Tibial nerve (tissue), 4 donors: ENCODE data around the gene LAMTOR5. TPM values are rescaled to one million over a fixed set of nuclear protein-coding genes. Genes with fewer than 3 reads are reported as not detected.

Experiments
- DNase-seq, 2 donors: peaks; one replicate each; pipeline ENCODE4 v3.0.0-alpha.2; 2019; ENCODE audit warnings: low spot score in 2 of 2
- H3K27ac ChIP-seq, 4 donors: fragments of 200-600 bp; sonication (generic) in 3 of 4; one replicate each; pipeline ENCODE4 v1.5.1; 2017 to 2019; ENCODE audit warnings: mild to moderate bottlenecking in 1 of 4
- H3K27me3 ChIP-seq, 2 donors: fragments of 200-600 bp; sonication (generic) in 1 of 2; one replicate each; pipeline versions ENCODE4 v1.5.1 to v1.6.0; 2017 to 2019
- H3K36me3 ChIP-seq, 3 donors: fragments of 200-600 bp; sonication (generic); one replicate each; pipeline ENCODE4 v1.5.1; 2018 to 2019
- H3K4me1 ChIP-seq, 4 donors: fragments of 200-600 bp; sonication (generic) in 3 of 4; one replicate each; pipeline ENCODE4 v1.5.1; 2017 to 2019
- H3K4me3 ChIP-seq, 4 donors: fragments of 200-600 bp; sonication (generic) in 3 of 4; one replicate each; pipeline ENCODE4 v1.5.1; 2017 to 2019; ENCODE audit warnings: mild to moderate bottlenecking in 1 of 4, moderate library complexity in 1 of 4
- H3K9me3 ChIP-seq, 4 donors: fragments of 200-600 bp; sonication (generic) in 3 of 4; one replicate each; pipeline ENCODE4 v1.5.1; 2017 to 2019
- CTCF ChIP-seq, 5 experiments: fragments of 200-600 bp in 3 of 5; fragments of 450-650 bp in 2 of 5; sonication (generic) in 3 of 5; IDR thresholded peaks; one replicate each; pipeline ENCODE4 v1.5.1; 2016 to 2019; ENCODE audit warnings: antibody characterized with exemption in 5 of 5, mild to moderate bottlenecking in 3 of 5, moderate library complexity in 2 of 5
- EP300 ChIP-seq, 2 donors: sonication (generic); formaldehyde crosslinking; IDR thresholded peaks; one replicate each; pipeline ENCODE4 v1.6.1; 2017; ENCODE audit warnings: antibody characterized with exemption in 2 of 2, mild to moderate bottlenecking in 1 of 2
- POLR2A ChIP-seq, 2 donors: fragments of 450-650 bp; IDR thresholded peaks; one replicate each; pipeline ENCODE4 v1.6.1; 2017; ENCODE audit warnings: antibody characterized with exemption in 2 of 2, mild to moderate bottlenecking in 2 of 2, moderate library complexity in 2 of 2
- WGBS, 2 donors: methylation state at CpG; one replicate each; pipeline ENCODE4 v1.1.5; 2018; 5-methylcytosine and 5-hydroxymethylcytosine counted together
- total RNA-seq, 4 donors: library from RNA; depleted of rRNA; stranded (reverse); fragments of >200 nt; gene quantifications; one replicate each; pipeline ENCODE4 v1.1.0, GENCODE V29; 2016

The LAMTOR5 gene
- total RNA-seq, 4 donors from 2014 or later = 62.6 to 74.7 (median 67.7) TPM

- Histone ChIP-seq H3K27me3 (peaks cover 0 to 5% of the 10 kb centered on the region in 2 donors), H3K4me3 (no peak overlapping the region), H3K36me3 (no peaks in the 10 kb centered on the region), H3K9me3 (no peaks in the 10 kb centered on the region), H3K4me1 (peaks cover 0 to 9% (median 0%) of the 10 kb centered on the region in 4 donors), H3K27ac (peak overlapping the region in 1 of 4 donors; percentile 15)
- peak in 1 of 2 donors; percentile 27 for DNase-seq
- 52 to 64% methylated on average over 4 of the region's 4 CpGs for WGBS, 2 donors
- TF ChIP-seq EP300 (IDR thresholded peaks at IDR 0.05) (peak in 1 of 2 donors; percentile 51), CTCF (IDR thresholded peaks at IDR 0.05) (no peak)
These were observed 21.5 kb upstream of the LAMTOR5 start for GRCh38 chr1:110428946-110429345.

GRCh38 chr1:110426854-110427253 lies 19.4 kb upstream of the LAMTOR5 start:
- no peak for DNase-seq
- Histone ChIP-seq H3K4me1 (peaks cover 0 to 9% (median 0%) of the 10 kb centered on the region in 4 donors), H3K27ac (no peak overlapping the region), H3K4me3 (no peak overlapping the region), H3K36me3 (no peaks in the 10 kb centered on the region), H3K27me3 (peaks cover 0 to 5% of the 10 kb centered on the region in 2 donors), H3K9me3 (no peaks in the 10 kb centered on the region)
- TF ChIP-seq CTCF (IDR thresholded peaks at IDR 0.05) (no peak), EP300 (IDR thresholded peaks at IDR 0.05) (no peak), POLR2A (IDR thresholded peaks at IDR 0.05) (no peak)
- WGBS, 2 donors = 36 to 61% methylated on average over 4 of the region's 4 CpGs

GRCh38 chr1:110425612-110426152 lies 18.2 kb upstream of the LAMTOR5 start:
- TF ChIP-seq EP300 (IDR thresholded peaks at IDR 0.05) (no peak), POLR2A (IDR thresholded peaks at IDR 0.05) (no peak), CTCF (IDR thresholded peaks at IDR 0.05) (no peak)
- Histone ChIP-seq H3K9me3 (no peaks in the 10 kb centered on the region), H3K36me3 (no peaks in the 10 kb centered on the region), H3K27ac (peak overlapping the region in 2 of 4 donors; percentile 27 to 61), H3K4me3 (no peak overlapping the region), H3K27me3 (peaks cover 0 to 2% of the 10 kb centered on the region in 2 donors), H3K4me1 (peaks cover 0 to 19% (median 0%) of the 10 kb centered on the region in 4 donors)
- 40 to 75% methylated on average over 5 to 9 of the region's 9 CpGs for WGBS, 2 donors
- DNase-seq = peak in 1 of 2 donors; percentile 60

GRCh38 chr1:110424699-110425611 lies 17.5 kb upstream of the LAMTOR5 start:
- WGBS, 2 donors = 61 to 69% methylated on average over 9 of the region's 9 CpGs
- peak in 1 of 2 donors; percentile 84 for TF ChIP-seq EP300 (IDR thresholded peaks at IDR 0.05)
- no peak for TF ChIP-seq CTCF (IDR thresholded peaks at IDR 0.05)
- Histone ChIP-seq H3K36me3 (no peaks in the 10 kb centered on the region), H3K27ac (peak overlapping the region in 2 of 4 donors; percentile 27 to 61), H3K27me3 (no peaks in the 10 kb centered on the region), H3K9me3 (no peaks in the 10 kb centered on the region), H3K4me3 (no peak overlapping the region), H3K4me1 (peaks cover 0 to 23% (median 0%) of the 10 kb centered on the region in 4 donors)
- DNase-seq = peak in 1 of 2 donors; percentile 54
